Smooth muscle cell (in vitro differentiated cells): ENCODE results near the gene MEPE. TPM values are rescaled to one million over a fixed set of nuclear protein-coding genes. Genes with fewer than 3 reads are reported as not detected.
A peak's percentile ranks its signal among the peaks of the same experiment; 100 is the strongest.

Experiments used
- DNase-seq: peaks from one replicate; lab custom pipeline; 2025; ENCODE audit not compliant: unreplicated experiment; lab: John Stamatoyannopoulos, UW
- H2AFZ ChIP-seq: fragments of 200-600 bp; sonication (generic); 2 replicates; pipeline ENCODE4 v1.6.0; 2016; ENCODE audit warnings: antibody characterized with exemption, low read depth, mild to moderate bottlenecking
- H3F3A ChIP-seq: fragments of 200-600 bp; sonication (generic); 2 replicates; pipeline ENCODE4 v1.6.0; 2017; ENCODE audit warnings: antibody characterized with exemption, low read depth
- H3K27ac ChIP-seq: fragments of 200-600 bp; sonication (generic); 2 replicates; pipeline ENCODE4 v1.5.1; 2016; ENCODE audit warnings: low read depth, mild to moderate bottlenecking
- H3K27me3 ChIP-seq: fragments of 200-600 bp; sonication (generic); 2 replicates; pipeline ENCODE4 v1.6.1; 2016; ENCODE audit warnings: low read depth, mild to moderate bottlenecking
- H3K36me3 ChIP-seq: fragments of 200-600 bp; sonication (generic); 2 replicates; pipeline ENCODE4 v1.5.1; 2016; ENCODE audit warnings: low read depth
- H3K4me1 ChIP-seq: fragments of 200-600 bp; sonication (generic); 2 replicates; pipeline ENCODE4 v1.5.1; 2016; ENCODE audit warnings: low read depth
- H3K4me2 ChIP-seq: fragments of 200-600 bp; sonication (generic); 2 replicates; pipeline ENCODE4 v1.6.0; 2016; ENCODE audit warnings: mild to moderate bottlenecking
- H3K4me3 ChIP-seq: fragments of 200-600 bp; sonication (generic); 2 replicates; pipeline ENCODE4 v1.5.1; 2016; ENCODE audit warnings: mild to moderate bottlenecking
- H3K79me2 ChIP-seq: fragments of 200-600 bp; sonication (generic); 2 replicates; pipeline ENCODE4 v1.6.0; 2016; ENCODE audit warnings: low read depth, mild to moderate bottlenecking
- H3K9ac ChIP-seq: fragments of 200-600 bp; sonication (generic); 2 replicates; pipeline ENCODE4 v1.6.0; 2016; ENCODE audit warnings: low read depth
- H3K9me3 ChIP-seq: fragments of 200-600 bp; sonication (generic); replicated peaks from 2 replicates; pipeline ENCODE4 v1.5.1; 2016; ENCODE audit warnings: low read depth
- H4K20me1 ChIP-seq: fragments of 200-600 bp; sonication (generic); 2 replicates; pipeline ENCODE4 v1.6.0; 2016; ENCODE audit warnings: low read depth
- CTCF ChIP-seq: fragments of 200-600 bp; sonication (generic); IDR thresholded peaks from 2 replicates; pipeline ENCODE4 v1.5.1; 2017; ENCODE audit warnings: borderline replicate concordance, mild to moderate bottlenecking, antibody characterized with exemption; ENCODE audit not compliant: insufficient read depth, poor library complexity, severe bottlenecking
- WGBS: methylation state at CpG from one replicate; pipeline ENCODE4 v1.1.7; 2016; ENCODE audit warnings: low lambda C conversion rate; 5-methylcytosine and 5-hydroxymethylcytosine counted together
- polyA plus RNA-seq: library from polyadenylated mRNA; unstranded; fragments of >200 nt; fragmentation: Nextera tagmentation; extraction: Ambion mirVana; gene quantifications from 2 replicates; pipeline ENCODE4 v1.2.1, GENCODE V29; 2016
- total RNA-seq: library from RNA; depleted of rRNA; stranded (reverse); fragments of >200 nt; gene quantifications from 2 replicates; pipeline ENCODE4 v1.2.3, GENCODE V29; 2014

Gene MEPE
- total and polyA plus RNA-seq, 2 experiments from 2014 or later, result not detected

- no peaks in the 10 kb centered on the region for H3F3A ChIP-seq
- H3K27me3 ChIP-seq, result no peaks in the 10 kb centered on the region
- H3K4me2 ChIP-seq, result no peak overlapping the region
- no peak for TF ChIP-seq CTCF
- H4K20me1 ChIP-seq, result no peaks in the 10 kb centered on the region
- no peak for DNase-seq
- H3K9me3 ChIP-seq, result no peaks in the 10 kb centered on the region
- no peak overlapping the region for H3K4me3 ChIP-seq
- H2AFZ ChIP-seq, result no peak overlapping the region
- no peaks in the 10 kb centered on the region for H3K4me1 ChIP-seq
- H3K27ac ChIP-seq, result no peak overlapping the region
- H3K79me2 ChIP-seq, result no peaks in the 10 kb centered on the region
- WGBS, result 80% methylated on average over 8 of the region's 8 CpGs
- no peaks in the 10 kb centered on the region for H3K36me3 ChIP-seq
- no peak overlapping the region for H3K9ac ChIP-seq
These were observed 18.6 kb downstream of the MEPE start for GRCh38 chr4:87851332-87851731.

- H3K36me3 ChIP-seq, result no peaks in the 10 kb centered on the region
- WGBS, result 91% methylated on average over 4 of the region's 4 CpGs
- no peak overlapping the region for H2AFZ ChIP-seq
- H4K20me1 ChIP-seq, result no peaks in the 10 kb centered on the region
- H3K27ac ChIP-seq, result no peak overlapping the region
- TF ChIP-seq CTCF, result no peak
- no peak overlapping the region for H3K9ac ChIP-seq
- DNase-seq, result no peak
- no peaks in the 10 kb centered on the region for H3K4me1 ChIP-seq
- H3K79me2 ChIP-seq, result no peaks in the 10 kb centered on the region
- no peaks in the 10 kb centered on the region for H3F3A ChIP-seq
- H3K27me3 ChIP-seq, result no peaks in the 10 kb centered on the region
- no peak overlapping the region for H3K4me3 ChIP-seq
- no peak overlapping the region for H3K4me2 ChIP-seq
- no peaks in the 10 kb centered on the region for H3K9me3 ChIP-seq
These were observed 19.2 kb downstream of the MEPE start for GRCh38 chr4:87851953-87852352.

GRCh38 chr4:87853108-87853507 is 20.3 kb downstream of the MEPE start:
- TF ChIP-seq CTCF, result peak; percentile 54
- H4K20me1 ChIP-seq, result no peaks in the 10 kb centered on the region
- H2AFZ ChIP-seq, result peak overlapping the region; percentile 1
- H3K9me3 ChIP-seq, result no peaks in the 10 kb centered on the region
- no peak overlapping the region for H3K9ac ChIP-seq
- no peaks in the 10 kb centered on the region for H3K4me1 ChIP-seq
- H3K27me3 ChIP-seq, result no peaks in the 10 kb centered on the region
- no peak overlapping the region for H3K27ac ChIP-seq
- WGBS, result under 1% methylated on average over 3 of the region's 3 CpGs
- H3K79me2 ChIP-seq, result no peaks in the 10 kb centered on the region
- no peak overlapping the region for H3K4me3 ChIP-seq
- H3K36me3 ChIP-seq, result no peaks in the 10 kb centered on the region
- H3K4me2 ChIP-seq, result no peak overlapping the region
- DNase-seq, result no peak
- H3F3A ChIP-seq, result no peaks in the 10 kb centered on the region

- no peak for DNase-seq
- Histone ChIP-seq H3K9me3 (no peaks in the 10 kb centered on the region), H4K20me1 (no peaks in the 10 kb centered on the region), H3K4me3 (no peak overlapping the region), H2AFZ (no peak overlapping the region), H3K36me3 (no peaks in the 10 kb centered on the region), H3K9ac (no peak overlapping the region), H3K79me2 (no peaks in the 10 kb centered on the region), H3K27me3 (no peaks in the 10 kb centered on the region), H3K27ac (no peak overlapping the region), H3K4me2 (no peak overlapping the region), H3F3A (no peaks in the 10 kb centered on the region), H3K4me1 (no peaks in the 10 kb centered on the region)
- TF ChIP-seq CTCF, result no peak
These were observed 21.1 kb downstream of the MEPE start for GRCh38 chr4:87853891-87854290.
